GM19043 (cell line): ENCODE results near the gene MLANA.
A peak's percentile ranks its signal among the peaks of the same experiment; 100 is the strongest.

Experiments
- ATAC-seq: cut with Tn5 transposase; IDR thresholded peaks from one replicate; pipeline ENCODE4 v1.9.1; 2021; ENCODE audit warnings: low read depth; ENCODE audit not compliant: unreplicated experiment

The MLANA gene

DNA sequence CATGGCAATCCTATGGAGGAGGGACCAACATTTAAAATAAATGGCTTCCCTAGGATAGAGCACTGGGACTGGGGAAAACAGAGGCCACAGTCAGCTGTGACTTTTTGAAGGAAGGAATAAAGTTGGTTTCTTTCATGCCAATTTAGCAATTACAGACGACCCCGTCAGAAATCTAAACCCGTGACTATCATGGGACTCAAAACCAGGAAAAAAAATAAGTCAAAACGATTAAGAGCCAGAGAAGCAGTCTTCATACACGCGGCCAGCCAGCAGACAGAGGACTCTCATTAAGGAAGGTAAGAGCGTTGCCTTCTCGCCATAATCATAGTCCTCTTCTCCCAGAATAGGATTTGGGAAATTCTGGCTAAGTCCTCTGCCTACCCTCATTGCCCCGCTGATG, at the start of gene MLANA:
Gene MLANA (plus strand): TSS at position 249 of the 400 bp plus-strand sequence. CDS start 1,586 bp downstream, outside the sequence.
- ATAC-seq: no peak

GRCh38 chr9:5841771-5842573, 48.7 kb upstream of the MLANA start:
- ATAC-seq: no peak

- no peak for ATAC-seq
Measured at GRCh38 chr9:5842929-5843793, 47.5 kb upstream of the MLANA start.

GRCh38 chr9:5843794-5844471, 46.8 kb upstream of the MLANA start:
- no peak for ATAC-seq

GRCh38 chr9:5845157-5845531, 45.5 kb upstream of the MLANA start:
- no peak for ATAC-seq

DNA sequence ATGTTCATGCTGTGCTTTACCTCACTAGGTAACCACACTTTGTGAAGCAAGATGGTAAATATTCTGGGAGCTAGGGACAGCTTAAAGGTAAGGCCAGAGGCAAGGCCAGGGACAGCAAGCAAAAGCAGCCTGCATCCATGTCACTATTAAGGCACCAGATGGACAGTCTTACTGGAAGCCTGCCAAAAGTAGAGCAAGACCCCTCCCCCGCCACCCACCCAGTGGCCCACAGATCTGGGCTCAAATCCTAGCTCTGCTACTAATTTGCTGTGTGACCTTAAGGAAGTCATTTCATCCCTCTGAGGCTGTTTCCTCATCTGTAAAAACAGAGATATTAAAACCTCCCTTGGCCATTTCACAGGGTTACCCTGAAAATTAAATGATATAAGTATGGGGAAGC, 44.6 kb upstream of the MLANA start:
- ATAC-seq: no peak

DNA sequence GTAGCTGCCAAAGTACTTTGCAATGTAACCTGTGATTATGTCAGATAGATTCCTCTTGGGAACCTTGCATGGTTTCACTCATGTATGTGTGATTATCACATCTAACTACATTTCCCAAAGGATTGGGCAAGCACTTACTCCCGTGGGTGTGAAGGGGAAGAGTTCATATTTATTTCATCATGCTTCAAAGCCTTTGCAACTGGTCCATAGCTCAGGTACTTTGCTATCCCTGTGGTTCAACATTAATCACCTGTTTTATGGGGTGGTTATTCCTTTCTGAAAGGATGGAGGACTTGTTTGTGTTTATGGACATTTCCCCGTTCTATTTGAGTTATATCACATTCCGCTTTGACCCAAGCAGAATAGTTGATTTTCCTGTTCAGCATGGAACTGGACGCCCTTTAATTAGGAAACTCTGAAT, 44.2 kb upstream of the MLANA start:
- no peak for ATAC-seq

GRCh38 chr9:5848372-5848882, 42.3 kb upstream of the MLANA start:
- no peak for ATAC-seq

GRCh38 chr9:5850724-5851122, 40.0 kb upstream of the MLANA start:
- no peak for ATAC-seq

DNA sequence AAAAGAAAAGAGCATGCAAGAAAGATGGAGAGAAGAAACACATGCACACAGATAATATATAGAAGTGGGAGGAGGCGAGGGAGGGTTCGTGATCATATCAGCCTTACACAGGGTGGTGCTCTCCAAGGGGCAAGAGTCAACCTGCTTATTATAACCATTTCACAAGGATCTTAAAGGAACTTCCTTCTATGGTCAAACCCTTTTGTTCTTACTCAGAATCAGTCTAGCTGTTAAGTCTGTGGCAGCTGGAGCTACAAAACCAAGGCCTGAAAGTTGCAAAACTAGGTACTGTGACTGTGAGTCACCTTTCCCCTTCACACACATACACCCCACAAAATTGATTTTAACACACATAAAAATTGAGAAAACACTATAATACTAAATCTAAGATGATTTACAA, 39.2 kb upstream of the MLANA start:
- ATAC-seq: peak; percentile 81

DNA sequence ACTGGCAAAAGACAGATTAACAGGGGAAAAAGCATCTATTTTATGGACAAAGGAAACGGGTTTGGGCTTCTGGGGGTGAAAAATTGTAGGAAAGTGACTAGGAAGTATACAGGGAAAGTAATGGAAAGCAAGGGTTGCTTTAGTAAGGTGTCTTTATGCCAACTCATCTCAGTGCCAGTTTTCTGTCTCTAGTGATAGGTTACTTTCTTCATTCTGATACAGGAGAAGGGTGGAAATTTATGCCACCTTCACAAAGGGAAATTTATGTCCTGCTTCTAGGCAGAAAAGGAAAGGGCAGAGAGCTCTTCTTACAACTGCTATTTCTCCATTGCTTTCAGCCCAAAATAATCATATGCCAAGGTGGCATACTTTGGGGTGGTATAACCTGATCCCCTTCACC, 37.7 kb upstream of the MLANA start:
- no peak for ATAC-seq

- ATAC-seq: no peak
Measured at GRCh38 chr9:5853617-5854016, 37.1 kb upstream of the MLANA start.

GRCh38 chr9:5854063-5854790, 36.5 kb upstream of the MLANA start:
- no peak for ATAC-seq

DNA sequence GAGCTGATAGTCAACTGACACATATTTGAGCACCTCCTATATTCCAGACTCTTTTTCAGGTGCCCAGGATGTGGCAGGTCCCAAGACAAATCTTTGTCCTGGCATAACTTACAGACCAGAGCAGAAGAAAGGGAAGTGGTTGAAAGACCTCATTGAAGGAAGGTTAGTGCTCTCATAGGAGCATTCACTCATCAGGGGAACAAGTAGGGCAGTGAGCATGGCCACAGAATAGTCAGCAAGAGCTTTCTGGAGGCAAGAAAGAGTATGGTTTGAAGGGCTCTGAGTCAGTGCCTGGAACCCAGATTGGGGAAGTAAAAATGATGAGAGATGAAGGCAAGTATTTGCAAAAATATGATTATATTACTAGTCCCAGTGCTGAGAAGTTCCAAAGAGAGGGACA, 32.8 kb upstream of the MLANA start:
- no peak for ATAC-seq

GRCh38 chr9:5858833-5859232, 31.9 kb upstream of the MLANA start:
- no peak for ATAC-seq

DNA sequence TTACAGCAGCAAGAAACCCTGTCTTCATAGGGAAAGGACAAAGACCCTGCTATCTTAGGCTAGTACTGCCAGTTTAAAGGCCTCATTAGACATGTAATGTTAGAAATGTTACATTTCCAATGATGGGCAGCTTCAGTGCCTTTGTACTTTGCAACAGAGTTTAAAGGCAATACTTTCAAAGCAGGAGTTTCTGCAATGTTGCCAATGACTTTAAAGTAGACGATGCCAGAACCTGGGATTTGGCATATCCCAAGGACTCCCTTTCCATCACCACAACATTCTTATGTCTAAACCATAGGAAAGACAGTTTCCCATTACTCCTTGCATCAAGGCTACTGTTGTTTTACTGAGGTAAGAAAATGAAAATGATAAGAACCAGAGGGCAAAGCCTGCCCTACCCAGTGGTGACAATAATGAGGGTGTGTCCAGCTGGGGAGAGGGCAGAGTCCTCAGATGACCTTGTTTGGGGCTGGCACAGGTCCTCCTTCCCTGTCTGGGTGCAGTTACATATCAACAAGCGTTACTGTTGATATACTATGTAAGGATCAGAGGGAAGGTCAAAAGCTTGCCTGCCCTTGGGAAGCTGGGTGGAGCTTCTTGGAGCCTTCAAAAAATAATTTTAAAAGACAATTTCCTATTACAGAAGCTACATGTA, 27.5 kb upstream of the MLANA start:
- no peak for ATAC-seq

GRCh38 chr9:5864446-5864845, 26.2 kb upstream of the MLANA start:
- no peak for ATAC-seq

DNA sequence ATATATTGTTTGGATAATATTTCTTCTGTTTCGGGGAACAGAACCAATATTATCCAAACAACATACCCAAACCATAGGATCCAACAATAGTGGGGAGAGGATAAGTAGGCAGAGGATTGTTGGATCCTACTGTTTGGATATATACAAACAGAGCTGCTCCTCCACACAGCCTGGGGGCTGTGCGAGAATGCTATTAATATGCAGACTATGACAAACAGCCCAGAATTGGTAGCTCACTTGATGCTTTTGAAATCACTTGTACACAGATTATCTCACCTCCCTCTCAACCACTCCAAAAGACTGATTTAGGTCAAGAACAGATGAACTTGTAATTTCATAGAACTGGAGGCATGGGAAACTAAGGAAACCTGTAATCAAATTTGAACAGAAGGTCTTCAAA, 24.4 kb upstream of the MLANA start:
- ATAC-seq: no peak

- no peak for ATAC-seq
Measured at GRCh38 chr9:5866685-5867084, 24.0 kb upstream of the MLANA start.

- ATAC-seq: no peak
Measured at GRCh38 chr9:5868235-5868634, 22.5 kb upstream of the MLANA start.
